Activated T-helper 1 cell treated with anti-CD3 and anti-CD28 coated beads, Interleukin-2, amount 50 U/mL, for 16 hours (primary cell): ENCODE results near the gene R3HDM2.

Experiments used
- DNase-seq, 2 donors: peaks; one replicate each; pipeline ENCODE4 v3.0.0-alpha.2; 2020; ENCODE audit warnings: low read depth in 1 of 2, low spot score in 1 of 2

Gene R3HDM2

GRCh38 chr12:57232156-57232756, 198.6 kb downstream of the R3HDM2 start:
- no peak for DNase-seq

- DNase-seq, result no peak
These were observed 199.4 kb downstream of the R3HDM2 start for GRCh38 chr12:57231276-57232021.

GRCh38 chr12:57230381-57231155, 200.3 kb downstream of the R3HDM2 start:
- no peak for DNase-seq

- DNase-seq, result peak; percentile 71 to 90
These were observed 201.0 kb downstream of the R3HDM2 start, which contains the start of gene SHMT2 for GRCh38 chr12:57229634-57230380. Gene SHMT2 (plus strand): TSS chr12:57229711. CDS start chr12:57229779, 68 bp downstream.

- DNase-seq, result no peak
These were observed 201.7 kb downstream of the R3HDM2 start for GRCh38 chr12:57229046-57229633.

GRCh38 chr12:57227315-57228115, 203.3 kb downstream of the R3HDM2 start:
- no peak for DNase-seq

GRCh38 chr12:57226588-57227314, 204.1 kb downstream of the R3HDM2 start:
- DNase-seq, result no peak

- DNase-seq, result no peak
These were observed 205.1 kb downstream of the R3HDM2 start for GRCh38 chr12:57225680-57226210.

- peak in 1 of 2 donors; percentile 39 for DNase-seq
These were observed 205.7 kb downstream of the R3HDM2 start for GRCh38 chr12:57224973-57225679.

GRCh38 chr12:57224278-57224972, 206.4 kb downstream of the R3HDM2 start:
- no peak for DNase-seq

- no peak for DNase-seq
These were observed 207.4 kb downstream of the R3HDM2 start for GRCh38 chr12:57223191-57224165.

GRCh38 chr12:57222286-57223190, 208.3 kb downstream of the R3HDM2 start:
- DNase-seq, result no peak

- DNase-seq, result no peak
These were observed 209.5 kb downstream of the R3HDM2 start for GRCh38 chr12:57221169-57221917.

- DNase-seq, result no peak
These were observed 210.1 kb downstream of the R3HDM2 start for GRCh38 chr12:57220770-57221168.
